ENCODE results near the gene PUS7L. TPM values are rescaled to one million over a fixed set of nuclear protein-coding genes. Genes with fewer than 3 reads are reported as not detected.

Gene PUS7L
- total and polyA plus RNA-seq, 2 of the 13 experiments (the other 11 are each of a cell fraction or from before 2014, with no cell fraction given), result 6.5 to 37.6 TPM

DNA sequence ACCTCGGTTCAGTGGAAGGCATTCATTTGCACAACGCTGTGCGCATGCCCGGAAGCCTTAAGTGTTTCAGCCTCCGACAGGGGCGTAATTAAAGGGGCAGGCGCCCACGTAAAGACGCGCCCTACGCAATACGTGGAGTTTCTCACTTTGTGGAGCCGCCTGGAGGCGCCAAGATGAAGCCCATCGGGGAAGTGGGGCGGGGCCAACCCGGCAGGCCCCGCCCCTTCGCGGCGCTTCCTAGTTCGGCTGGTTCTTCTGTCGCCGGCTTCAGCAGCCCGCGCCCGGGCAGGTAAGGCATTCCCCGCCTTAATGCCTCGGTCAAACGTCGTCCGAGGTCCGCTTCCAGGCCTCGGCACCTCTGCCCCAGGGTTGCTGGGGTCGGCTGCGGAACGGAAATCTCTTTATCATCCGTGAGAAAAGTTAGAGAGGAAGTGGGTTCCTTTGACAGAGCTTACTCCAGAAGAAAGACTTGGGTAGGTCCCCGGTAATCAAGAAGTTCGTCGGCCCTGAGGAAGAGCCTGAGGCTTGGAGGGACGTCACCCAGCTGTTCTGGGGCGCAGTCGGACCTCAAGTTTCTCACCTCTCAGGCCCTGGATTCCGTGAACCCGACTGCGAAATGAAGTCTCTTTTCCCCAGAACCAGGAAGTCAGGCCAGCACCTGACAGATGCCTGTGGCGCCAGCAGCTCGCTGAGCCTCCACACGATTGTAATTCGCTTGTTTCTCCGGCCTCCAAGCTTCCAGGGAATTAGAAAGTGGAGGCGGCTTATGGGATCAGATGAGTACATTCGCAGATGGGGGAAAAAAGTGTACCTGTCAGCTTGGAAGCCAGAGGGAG lies at the start of gene PUS7L, which contains the start of gene IRAK4 (continued):
- TF ChIP-seq ZNF34 (CRISPR knock-in tag; IDR thresholded peaks at IDR 0.05; ENCODE audit: borderline replicate concordance) (0 out of 2 replicates have a peak, but pooled peaks have one; percentile 25), ZNF24 (IDR thresholded peaks at IDR 0.05) (no peak), DR1 (CRISPR knock-in tag; IDR thresholded peaks at IDR 0.05) (peak; percentile 61; the same call in 1 of the 2 replicates), RFXAP (CRISPR knock-in tag; IDR thresholded peaks at IDR 0.05; ENCODE audit: borderline replicate concordance) (no peak), GPN1 (CRISPR knock-in tag; IDR thresholded peaks at IDR 0.05; ENCODE audit: borderline replicate concordance) (no peak), CEBPB (IDR thresholded peaks at IDR 0.05; ENCODE audit: borderline replicate concordance, low read depth, low read length) (peak; percentile 74), KDM2A (CRISPR knock-in tag; IDR thresholded peaks at IDR 0.05; ENCODE audit: borderline replicate concordance, low read depth) (peak; percentile 14; the same call in 1 of the 2 replicates), SCMH1 (CRISPR knock-in tag; IDR thresholded peaks at IDR 0.05; ENCODE audit: borderline replicate concordance) (no peak), ZNF547 (CRISPR knock-in tag; IDR thresholded peaks at IDR 0.05) (no peak), HMGA1 (CRISPR knock-in tag; conservative IDR thresholded peaks at IDR 0.05) (no peak), ZNF572 (CRISPR knock-in tag; IDR thresholded peaks at IDR 0.05) (no peak), SIX1 (CRISPR knock-in tag; IDR thresholded peaks at IDR 0.05; ENCODE audit: borderline replicate concordance) (no peak), NR0B2 (CRISPR knock-in tag; IDR thresholded peaks at IDR 0.05) (no peak), FOSL2 (CRISPR knock-in tag; IDR thresholded peaks at IDR 0.05) (no peak; the same call in 1 of the 2 replicates), ZNF224 (CRISPR knock-in tag; IDR thresholded peaks at IDR 0.05) (0 out of 2 replicates have a peak, but pooled peaks have one; percentile 48), POLR2AphosphoS5 (IDR thresholded peaks at IDR 0.05; ENCODE audit: low read depth, low read length) (peak; percentile 81), MBD4 (IDR thresholded peaks at IDR 0.05; ENCODE audit: borderline replicate concordance, low read length) (no peak), RCOR2 (CRISPR knock-in tag; IDR thresholded peaks at IDR 0.05) (no peak), ZNF460 (CRISPR knock-in tag; IDR thresholded peaks at IDR 0.05; ENCODE audit: borderline replicate concordance) (no peak)
- TF ChIP-seq, protein P1, sequence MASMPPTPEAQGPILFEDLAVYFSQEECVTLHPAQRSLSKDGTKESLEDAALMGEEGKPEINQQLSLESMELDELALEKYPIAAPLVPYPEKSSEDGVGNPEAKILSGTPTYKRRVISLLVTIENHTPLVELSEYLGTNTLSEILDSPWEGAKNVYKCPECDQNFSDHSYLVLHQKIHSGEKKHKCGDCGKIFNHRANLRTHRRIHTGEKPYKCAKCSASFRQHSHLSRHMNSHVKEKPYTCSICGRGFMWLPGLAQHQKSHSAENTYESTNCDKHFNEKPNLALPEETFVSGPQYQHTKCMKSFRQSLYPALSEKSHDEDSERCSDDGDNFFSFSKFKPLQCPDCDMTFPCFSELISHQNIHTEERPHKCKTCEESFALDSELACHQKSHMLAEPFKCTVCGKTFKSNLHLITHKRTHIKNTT (CRISPR knock-in tag; IDR thresholded peaks at IDR 0.05), result no peak
- TF ChIP-seq, protein P2, sequence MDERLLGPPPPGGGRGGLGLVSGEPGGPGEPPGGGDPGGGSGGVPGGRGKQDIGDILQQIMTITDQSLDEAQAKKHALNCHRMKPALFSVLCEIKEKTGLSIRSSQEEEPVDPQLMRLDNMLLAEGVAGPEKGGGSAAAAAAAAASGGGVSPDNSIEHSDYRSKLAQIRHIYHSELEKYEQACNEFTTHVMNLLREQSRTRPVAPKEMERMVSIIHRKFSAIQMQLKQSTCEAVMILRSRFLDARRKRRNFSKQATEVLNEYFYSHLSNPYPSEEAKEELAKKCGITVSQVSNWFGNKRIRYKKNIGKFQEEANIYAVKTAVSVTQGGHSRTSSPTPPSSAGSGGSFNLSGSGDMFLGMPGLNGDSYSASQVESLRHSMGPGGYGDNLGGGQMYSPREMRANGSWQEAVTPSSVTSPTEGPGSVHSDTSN (CRISPR knock-in tag; IDR thresholded peaks at IDR 0.05), result no peak
- TF ChIP-seq, protein P3, sequence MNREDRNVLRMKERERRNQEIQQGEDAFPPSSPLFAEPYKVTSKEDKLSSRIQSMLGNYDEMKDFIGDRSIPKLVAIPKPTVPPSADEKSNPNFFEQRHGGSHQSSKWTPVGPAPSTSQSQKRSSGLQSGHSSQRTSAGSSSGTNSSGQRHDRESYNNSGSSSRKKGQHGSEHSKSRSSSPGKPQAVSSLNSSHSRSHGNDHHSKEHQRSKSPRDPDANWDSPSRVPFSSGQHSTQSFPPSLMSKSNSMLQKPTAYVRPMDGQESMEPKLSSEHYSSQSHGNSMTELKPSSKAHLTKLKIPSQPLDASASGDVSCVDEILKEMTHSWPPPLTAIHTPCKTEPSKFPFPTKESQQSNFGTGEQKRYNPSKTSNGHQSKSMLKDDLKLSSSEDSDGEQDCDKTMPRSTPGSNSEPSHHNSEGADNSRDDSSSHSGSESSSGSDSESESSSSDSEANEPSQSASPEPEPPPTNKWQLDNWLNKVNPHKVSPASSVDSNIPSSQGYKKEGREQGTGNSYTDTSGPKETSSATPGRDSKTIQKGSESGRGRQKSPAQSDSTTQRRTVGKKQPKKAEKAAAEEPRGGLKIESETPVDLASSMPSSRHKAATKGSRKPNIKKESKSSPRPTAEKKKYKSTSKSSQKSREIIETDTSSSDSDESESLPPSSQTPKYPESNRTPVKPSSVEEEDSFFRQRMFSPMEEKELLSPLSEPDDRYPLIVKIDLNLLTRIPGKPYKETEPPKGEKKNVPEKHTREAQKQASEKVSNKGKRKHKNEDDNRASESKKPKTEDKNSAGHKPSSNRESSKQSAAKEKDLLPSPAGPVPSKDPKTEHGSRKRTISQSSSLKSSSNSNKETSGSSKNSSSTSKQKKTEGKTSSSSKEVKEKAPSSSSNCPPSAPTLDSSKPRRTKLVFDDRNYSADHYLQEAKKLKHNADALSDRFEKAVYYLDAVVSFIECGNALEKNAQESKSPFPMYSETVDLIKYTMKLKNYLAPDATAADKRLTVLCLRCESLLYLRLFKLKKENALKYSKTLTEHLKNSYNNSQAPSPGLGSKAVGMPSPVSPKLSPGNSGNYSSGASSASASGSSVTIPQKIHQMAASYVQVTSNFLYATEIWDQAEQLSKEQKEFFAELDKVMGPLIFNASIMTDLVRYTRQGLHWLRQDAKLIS (CRISPR knock-in tag; IDR thresholded peaks at IDR 0.05), result no peak
- TF ChIP-seq, protein P4, sequence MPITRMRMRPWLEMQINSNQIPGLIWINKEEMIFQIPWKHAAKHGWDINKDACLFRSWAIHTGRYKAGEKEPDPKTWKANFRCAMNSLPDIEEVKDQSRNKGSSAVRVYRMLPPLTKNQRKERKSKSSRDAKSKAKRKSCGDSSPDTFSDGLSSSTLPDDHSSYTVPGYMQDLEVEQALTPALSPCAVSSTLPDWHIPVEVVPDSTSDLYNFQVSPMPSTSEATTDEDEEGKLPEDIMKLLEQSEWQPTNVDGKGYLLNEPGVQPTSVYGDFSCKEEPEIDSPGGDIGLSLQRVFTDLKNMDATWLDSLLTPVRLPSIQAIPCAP (CRISPR knock-in tag; IDR thresholded peaks at IDR 0.05; ENCODE audit: low read depth), result no peak

Measured in HepG2 (cell line).